ENCODE results near the gene ZPBP2. TPM values are rescaled to one million over a fixed set of nuclear protein-coding genes. Genes with fewer than 3 reads are reported as not detected.
A peak's percentile ranks its signal among the peaks of the same experiment; 100 is the strongest.

The ZPBP2 gene
- total and polyA plus RNA-seq, 4 donors = not detected

GRCh38 chr17:39913989-39914388 is 46.0 kb downstream of the ZPBP2 start:
- H3K27ac ChIP-seq (ENCODE audit: low read depth in 1 of 2, low read length in 2 of 2) = no peak overlapping the region
- H3K4me1 ChIP-seq (ENCODE audit: control insufficient read depth in 1 of 2, insufficient read depth in 2 of 2, low read length in 2 of 2) = no peaks in the 10 kb centered on the region
- ATAC-seq (ENCODE audit: low FRiP score) (no peak), DNase-seq (no peak)
- H3K4me3 ChIP-seq (ENCODE audit: low read length in 2 of 2) = no peak overlapping the region
- WGBS, 2 donors = 74 to 86% methylated on average over 3 of the region's 3 CpGs
- peaks cover 0 to 1% of the 10 kb centered on the region in 2 donors for H3K36me3 ChIP-seq (ENCODE audit: control insufficient read depth in 1 of 2, insufficient read depth in 2 of 2, low read length in 1 of 2)
- H3K9me3 ChIP-seq (ENCODE audit: control insufficient read depth, low read length) = no peaks in the 10 kb centered on the region
- H3K27me3 ChIP-seq (ENCODE audit: control insufficient read depth in 1 of 2, insufficient read depth in 2 of 2, low read length in 1 of 2) = no peaks in the 10 kb centered on the region
- intact Hi-C loops (cut with DNase I) = no loop called here

DNA sequence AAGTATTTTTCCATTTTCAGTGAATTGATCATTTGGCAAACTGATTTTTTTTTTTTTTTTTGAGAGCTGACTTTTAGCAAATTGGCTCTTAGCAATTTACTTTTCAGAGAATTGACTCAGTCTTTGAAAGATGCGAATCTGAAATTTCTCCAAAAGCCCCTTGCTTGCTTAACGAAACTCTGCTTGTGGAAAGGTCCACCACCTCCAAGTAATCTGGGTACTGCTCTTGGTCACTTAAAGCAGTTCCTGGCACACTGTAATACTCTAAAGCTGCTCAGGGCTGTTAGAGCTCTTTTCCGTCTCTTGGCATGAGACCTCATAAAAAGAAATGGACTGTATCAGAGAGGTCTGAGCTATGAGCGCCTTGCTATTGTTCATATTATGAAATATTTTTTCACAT is 47.6 kb downstream of the ZPBP2 start:
- intact Hi-C loops (cut with DNase I) = no loop called here
- ATAC-seq (ENCODE audit: low FRiP score) = no peak
- 74 to 81% methylated on average over 4 of the region's 4 CpGs for WGBS, 2 donors

GRCh38 chr17:39916918-39917317 is 48.9 kb downstream of the ZPBP2 start:
- no peak overlapping the region for H3K27ac ChIP-seq (ENCODE audit: low read depth in 1 of 2, low read length in 2 of 2)
- no peaks in the 10 kb centered on the region for H3K9me3 ChIP-seq (ENCODE audit: control insufficient read depth, low read length)
- H3K27me3 ChIP-seq (ENCODE audit: control insufficient read depth in 1 of 2, insufficient read depth in 2 of 2, low read length in 1 of 2) = no peaks in the 10 kb centered on the region
- peaks cover 0 to 3% of the 10 kb centered on the region in 2 donors for H3K36me3 ChIP-seq (ENCODE audit: control insufficient read depth in 1 of 2, insufficient read depth in 2 of 2, low read length in 1 of 2)
- 87 to 90% methylated on average over 7 of the region's 7 CpGs for WGBS, 2 donors
- intact Hi-C loops (cut with DNase I) = no loop called here
- H3K4me1 ChIP-seq (ENCODE audit: control insufficient read depth in 1 of 2, insufficient read depth in 2 of 2, low read length in 2 of 2) = no peaks in the 10 kb centered on the region
- no peak for DNase-seq
- ATAC-seq (ENCODE audit: low FRiP score) = no peak
- no peak overlapping the region for H3K4me3 ChIP-seq (ENCODE audit: low read length in 2 of 2)

More for the DNA sequence above, 47.6 kb downstream of the ZPBP2 start:
- H3K27ac ChIP-seq (ENCODE audit: low read depth in 1 of 2, low read length in 2 of 2) = no peak overlapping the region
- no peaks in the 10 kb centered on the region for H3K9me3 ChIP-seq (ENCODE audit: control insufficient read depth, low read length)
- H3K4me1 ChIP-seq (ENCODE audit: control insufficient read depth in 1 of 2, insufficient read depth in 2 of 2, low read length in 2 of 2) = no peaks in the 10 kb centered on the region
- H3K4me3 ChIP-seq (ENCODE audit: low read length in 2 of 2) = no peak overlapping the region
- no peaks in the 10 kb centered on the region for H3K27me3 ChIP-seq (ENCODE audit: control insufficient read depth in 1 of 2, insufficient read depth in 2 of 2, low read length in 1 of 2)
- H3K36me3 ChIP-seq (ENCODE audit: control insufficient read depth in 1 of 2, insufficient read depth in 2 of 2, low read length in 1 of 2) = peaks cover 0 to 3% of the 10 kb centered on the region in 2 donors
- DNase-seq = no peak

- Histone ChIP-seq H3K4me3 (ENCODE audit: low read length in 2 of 2) (no peak overlapping the region), H3K9me3 (ENCODE audit: control insufficient read depth, low read length) (no peaks in the 10 kb centered on the region), H3K27ac (ENCODE audit: low read depth in 1 of 2, low read length in 2 of 2) (no peak overlapping the region), H3K36me3 (ENCODE audit: control insufficient read depth in 1 of 2, insufficient read depth in 2 of 2, low read length in 1 of 2) (peaks cover 0 to 10% of the 10 kb centered on the region in 2 donors), H3K27me3 (ENCODE audit: control insufficient read depth in 1 of 2, insufficient read depth in 2 of 2, low read length in 1 of 2) (no peaks in the 10 kb centered on the region), H3K4me1 (ENCODE audit: control insufficient read depth in 1 of 2, insufficient read depth in 2 of 2, low read length in 2 of 2) (no peaks in the 10 kb centered on the region)
- ATAC-seq (ENCODE audit: low FRiP score) (no peak), DNase-seq (no peak)
- WGBS, 2 donors = 96 to 98% methylated on average over 9 of the region's 9 CpGs
- intact Hi-C loops (cut with DNase I) = no loop called here
These were observed 51.2 kb downstream of the ZPBP2 start for GRCh38 chr17:39919087-39919683.

- ATAC-seq (ENCODE audit: low FRiP score) (no peak), DNase-seq (peak in 1 of 2 donors; percentile 24)
- H3K4me1 ChIP-seq (ENCODE audit: control insufficient read depth in 1 of 2, insufficient read depth in 2 of 2, low read length in 2 of 2) = no peaks in the 10 kb centered on the region
- no peak overlapping the region for H3K4me3 ChIP-seq (ENCODE audit: low read length in 2 of 2)
- no peaks in the 10 kb centered on the region for H3K9me3 ChIP-seq (ENCODE audit: control insufficient read depth, low read length)
- intact Hi-C loops (cut with DNase I) = loop anchor here in 1 of 2 donors (5.0 kb wide), 1 partner anchor 42 kb away; the partner anchor contains the start of gene GSDMA
- H3K27me3 ChIP-seq (ENCODE audit: control insufficient read depth in 1 of 2, insufficient read depth in 2 of 2, low read length in 1 of 2) = no peaks in the 10 kb centered on the region
- 77 to 78% methylated on average over 19 of the region's 19 CpGs for WGBS, 2 donors
- peaks cover 0 to 10% of the 10 kb centered on the region in 2 donors for H3K36me3 ChIP-seq (ENCODE audit: control insufficient read depth in 1 of 2, insufficient read depth in 2 of 2, low read length in 1 of 2)
- H3K27ac ChIP-seq (ENCODE audit: low read depth in 1 of 2, low read length in 2 of 2) = no peak overlapping the region
These were observed 52.5 kb downstream of the ZPBP2 start for GRCh38 chr17:39920218-39921210.

GRCh38 chr17:39921323-39921722 is 53.3 kb downstream of the ZPBP2 start:
- 82 to 87% methylated on average over 5 of the region's 5 CpGs for WGBS, 2 donors
- peaks cover 0 to 10% of the 10 kb centered on the region in 2 donors for H3K36me3 ChIP-seq (ENCODE audit: control insufficient read depth in 1 of 2, insufficient read depth in 2 of 2, low read length in 1 of 2)

DNA sequence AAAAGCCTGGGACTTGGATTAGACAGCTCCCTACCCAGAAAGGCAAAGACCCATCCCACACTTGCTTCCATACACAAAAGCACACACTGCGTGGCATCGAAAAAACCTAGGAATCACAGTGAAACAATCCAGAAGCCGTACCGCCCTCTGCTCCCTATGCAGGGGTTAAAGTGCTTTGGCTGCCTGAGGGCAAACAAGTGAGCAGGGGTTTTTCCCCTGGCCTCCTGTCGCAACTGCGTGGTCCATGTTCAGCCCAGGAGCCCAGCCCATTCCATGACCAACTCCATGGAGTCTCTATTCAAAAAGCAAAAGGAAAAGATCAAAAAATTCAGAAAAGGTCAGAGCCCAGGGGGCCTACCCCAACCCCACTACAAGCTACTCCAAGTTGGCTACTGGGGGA is 54.0 kb downstream of the ZPBP2 start:
- H3K4me3 ChIP-seq (ENCODE audit: low read length in 2 of 2) = no peak overlapping the region
- intact Hi-C loops (cut with DNase I) = loop anchor here in 1 of 2 donors (5.0 kb wide), 1 partner anchor 40 kb away; the partner anchor contains the start of gene GSDMA
- no peaks in the 10 kb centered on the region for H3K9me3 ChIP-seq (ENCODE audit: control insufficient read depth, low read length)
- H3K27ac ChIP-seq (ENCODE audit: low read depth in 1 of 2, low read length in 2 of 2) = no peak overlapping the region
- no peak for ATAC-seq (ENCODE audit: low FRiP score)
- no peaks in the 10 kb centered on the region for H3K27me3 ChIP-seq (ENCODE audit: control insufficient read depth in 1 of 2, insufficient read depth in 2 of 2, low read length in 1 of 2)
- H3K36me3 ChIP-seq (ENCODE audit: control insufficient read depth in 1 of 2, insufficient read depth in 2 of 2, low read length in 1 of 2) = peaks cover 0 to 10% of the 10 kb centered on the region in 2 donors
- 92 to 93% methylated on average over 6 of the region's 6 CpGs for WGBS, 2 donors
- DNase-seq = no peak
- H3K4me1 ChIP-seq (ENCODE audit: control insufficient read depth in 1 of 2, insufficient read depth in 2 of 2, low read length in 2 of 2) = no peaks in the 10 kb centered on the region

More at GRCh38 chr17:39921323-39921722, 53.3 kb downstream of the ZPBP2 start:
- intact Hi-C loops (cut with DNase I) = loop anchor here in 1 of 2 donors (5.0 kb wide), 1 partner anchor 41 kb away; the partner anchor contains the start of gene GSDMA
- no peak overlapping the region for H3K4me3 ChIP-seq (ENCODE audit: low read length in 2 of 2)
- no peak for ATAC-seq (ENCODE audit: low FRiP score)
- no peak for DNase-seq
- H3K4me1 ChIP-seq (ENCODE audit: control insufficient read depth in 1 of 2, insufficient read depth in 2 of 2, low read length in 2 of 2) = no peaks in the 10 kb centered on the region
- no peak overlapping the region for H3K27ac ChIP-seq (ENCODE audit: low read depth in 1 of 2, low read length in 2 of 2)
- H3K9me3 ChIP-seq (ENCODE audit: control insufficient read depth, low read length) = no peaks in the 10 kb centered on the region
- H3K27me3 ChIP-seq (ENCODE audit: control insufficient read depth in 1 of 2, insufficient read depth in 2 of 2, low read length in 1 of 2) = no peaks in the 10 kb centered on the region

DNA sequence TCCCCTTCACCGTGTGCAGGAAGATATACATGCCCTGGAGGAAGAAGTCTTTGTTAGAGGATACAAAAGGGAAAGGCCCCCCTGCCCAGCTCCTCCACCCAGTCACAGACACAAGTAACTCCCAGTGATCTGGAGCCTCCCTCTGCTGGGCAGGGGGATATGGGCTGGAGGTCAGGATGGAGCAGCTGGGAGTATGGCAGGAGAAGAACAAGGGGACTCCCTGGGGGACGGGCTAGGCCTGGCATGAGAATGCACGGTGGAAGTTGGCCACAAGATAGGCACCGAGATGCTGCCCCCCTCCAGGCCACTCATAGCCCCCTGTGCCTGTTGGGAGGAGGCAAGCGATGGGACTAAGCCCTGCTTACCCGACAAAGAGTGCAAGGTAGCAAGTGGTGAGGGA is 55.2 kb downstream of the ZPBP2 start:
- WGBS, 2 donors = 84 to 89% methylated on average over 6 of the region's 6 CpGs
- peaks cover 0 to 10% of the 10 kb centered on the region in 2 donors for H3K36me3 ChIP-seq (ENCODE audit: control insufficient read depth in 1 of 2, insufficient read depth in 2 of 2, low read length in 1 of 2)
- H3K27me3 ChIP-seq (ENCODE audit: control insufficient read depth in 1 of 2, insufficient read depth in 2 of 2, low read length in 1 of 2) = no peaks in the 10 kb centered on the region
- H3K9me3 ChIP-seq (ENCODE audit: control insufficient read depth, low read length) = no peaks in the 10 kb centered on the region
- intact Hi-C loops (cut with DNase I) = loop anchor here in 1 of 2 donors (5.0 kb wide), 1 partner anchor 39 kb away; the partner anchor contains the start of gene GSDMA
- H3K4me3 ChIP-seq (ENCODE audit: low read length in 2 of 2) = no peak overlapping the region
- H3K27ac ChIP-seq (ENCODE audit: low read depth in 1 of 2, low read length in 2 of 2) = no peak overlapping the region
- H3K4me1 ChIP-seq (ENCODE audit: control insufficient read depth in 1 of 2, insufficient read depth in 2 of 2, low read length in 2 of 2) = peaks cover 0 to under 1% of the 10 kb centered on the region in 2 donors
- DNase-seq (no peak), ATAC-seq (ENCODE audit: low FRiP score) (no peak)
